Myometrial cell (primary cell): ENCODE results near the gene APEX2. TPM values are rescaled to one million over a fixed set of nuclear protein-coding genes. Genes with fewer than 3 reads are reported as not detected.

Experiments
- total RNA-seq: library from RNA; depleted of rRNA; stranded (reverse); fragments of >200 nt; gene quantifications from 2 replicates; pipeline ENCODE4 v1.2.3, GENCODE V29; 2015

Gene APEX2, protein sequence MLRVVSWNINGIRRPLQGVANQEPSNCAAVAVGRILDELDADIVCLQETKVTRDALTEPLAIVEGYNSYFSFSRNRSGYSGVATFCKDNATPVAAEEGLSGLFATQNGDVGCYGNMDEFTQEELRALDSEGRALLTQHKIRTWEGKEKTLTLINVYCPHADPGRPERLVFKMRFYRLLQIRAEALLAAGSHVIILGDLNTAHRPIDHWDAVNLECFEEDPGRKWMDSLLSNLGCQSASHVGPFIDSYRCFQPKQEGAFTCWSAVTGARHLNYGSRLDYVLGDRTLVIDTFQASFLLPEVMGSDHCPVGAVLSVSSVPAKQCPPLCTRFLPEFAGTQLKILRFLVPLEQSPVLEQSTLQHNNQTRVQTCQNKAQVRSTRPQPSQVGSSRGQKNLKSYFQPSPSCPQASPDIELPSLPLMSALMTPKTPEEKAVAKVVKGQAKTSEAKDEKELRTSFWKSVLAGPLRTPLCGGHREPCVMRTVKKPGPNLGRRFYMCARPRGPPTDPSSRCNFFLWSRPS
- total RNA-seq = 12.1 and 21.3 TPM in 2 replicates

DNA sequence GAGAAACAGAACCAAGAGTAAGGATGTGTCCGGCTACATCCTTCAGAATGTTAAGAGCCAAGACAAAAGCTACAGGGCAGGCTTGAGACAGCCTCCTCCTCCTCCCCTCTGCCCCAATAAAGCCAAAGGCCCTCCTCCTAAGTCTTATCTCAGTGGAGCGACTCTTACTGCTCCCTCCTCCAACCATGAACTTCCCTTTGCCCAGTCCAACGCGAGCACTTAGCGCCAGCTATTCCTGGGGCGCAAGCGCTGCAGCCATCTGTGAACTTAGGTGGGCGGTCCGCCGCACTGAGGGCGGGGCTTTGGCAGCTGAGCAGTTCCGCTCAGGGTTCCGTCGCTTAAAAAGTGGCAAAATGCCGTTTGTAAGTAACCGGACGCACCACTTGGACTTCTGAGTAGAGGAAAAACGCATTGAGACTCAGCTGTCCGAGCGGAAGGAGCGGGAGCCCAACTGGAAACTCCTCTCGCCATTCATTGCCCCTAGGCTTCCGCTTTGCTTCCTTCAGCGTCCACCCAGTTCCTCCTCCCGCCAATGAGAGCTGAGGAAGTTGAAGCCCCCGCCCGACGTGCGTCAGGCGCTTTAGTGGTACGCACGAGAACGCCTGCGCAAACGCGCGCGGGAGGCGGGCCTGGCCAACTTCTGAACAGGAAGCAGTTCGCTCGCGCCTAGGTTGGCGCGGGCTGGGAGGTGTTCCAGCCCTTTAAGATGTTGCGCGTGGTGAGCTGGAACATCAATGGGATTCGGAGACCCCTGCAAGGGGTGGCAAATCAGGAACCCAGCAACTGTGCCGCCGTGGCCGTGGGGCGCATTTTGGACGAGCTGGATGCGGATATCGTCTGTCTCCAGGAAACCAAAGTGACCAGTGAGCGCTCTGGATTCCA is at the start of gene APEX2:
APEX2 (plus strand) TSS at position 647 of the 882 bp plus-strand sequence; CDS start at position 707, 60 bp downstream.

DNA sequence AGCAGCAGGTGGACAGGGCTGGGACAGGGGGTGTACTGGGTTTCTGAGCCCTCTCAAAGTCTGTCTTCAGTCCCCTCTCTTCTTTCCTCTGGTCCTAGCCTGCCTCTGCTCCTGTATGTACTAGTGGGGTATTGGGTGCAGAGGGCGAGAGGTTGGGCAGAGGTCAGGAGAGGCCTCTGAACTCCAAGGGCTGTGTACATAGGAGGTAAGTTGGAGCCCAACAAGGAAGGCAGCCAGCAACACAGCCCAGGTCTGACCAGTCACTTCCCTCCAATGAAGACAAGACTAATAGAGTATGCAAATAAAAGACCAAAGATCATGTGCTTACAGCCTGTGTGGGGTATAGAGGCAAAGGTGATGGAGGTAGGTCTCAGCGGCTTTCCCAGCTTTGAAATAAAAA is 6.1 kb upstream of the APEX2 start, which contains the start of gene PFKFB1:
PFKFB1 (minus strand) TSS at position 90 of the 400 bp plus-strand sequence. CDS start 181 bp downstream, outside the sequence.

DNA sequence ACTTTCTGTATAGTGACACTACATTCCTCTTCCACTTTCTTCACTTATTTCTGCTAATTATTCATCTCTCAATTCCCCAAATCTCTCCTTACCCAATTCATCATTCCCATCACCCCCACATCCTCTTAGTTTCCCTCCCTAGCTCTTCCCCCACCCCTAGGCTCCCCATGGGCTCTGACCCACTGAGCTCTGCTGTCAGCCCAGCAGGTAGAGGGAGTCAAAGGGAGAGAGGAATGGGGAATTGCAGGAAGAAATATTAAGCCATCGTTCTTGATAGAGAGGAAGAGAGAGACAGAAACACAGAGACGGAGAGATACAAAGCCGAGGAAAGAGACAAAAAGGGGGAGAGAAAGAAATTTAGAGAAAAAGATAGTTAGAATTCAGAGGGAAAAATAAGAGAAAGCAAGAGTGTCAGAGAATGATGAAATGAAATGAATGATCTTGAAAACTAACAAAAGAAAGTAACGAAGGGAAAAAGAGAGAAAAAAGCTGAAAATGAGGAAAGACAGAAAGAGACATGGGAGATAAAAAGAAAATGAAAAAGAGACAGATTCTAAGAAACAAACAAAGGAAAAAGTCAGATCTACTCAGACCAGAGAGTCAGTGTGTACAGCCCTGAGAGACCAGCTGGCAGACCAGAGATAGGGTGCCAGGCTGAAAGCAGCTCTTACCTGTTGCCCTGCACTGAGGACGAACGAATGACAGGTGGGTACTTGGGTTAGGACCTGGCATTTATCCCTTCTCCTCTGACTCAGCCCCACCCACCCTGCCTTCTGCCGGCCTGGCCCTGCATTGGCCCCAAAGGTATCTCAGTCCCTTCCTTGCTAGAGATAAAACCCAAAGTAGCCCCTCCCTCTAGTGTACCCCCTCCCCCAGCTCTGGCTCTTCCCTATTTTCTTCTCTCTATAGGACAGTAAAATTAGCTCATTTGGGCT is 30.4 kb downstream of the APEX2 start, which contains the start of gene ALAS2:
ALAS2 (minus strand) TSS at position 707 of the 935 bp plus-strand sequence. CDS start 4,977 bp downstream, outside the sequence.

Other genes starting within 250 kb of the APEX2 start
- not detected in 2 replicates for gene ITIH6, start 202.1 kb upstream of the APEX2 start, total RNA-seq
- gene MAGED2, start 192.6 kb upstream of the APEX2 start, total RNA-seq = 259 and 268 TPM in 2 replicates
- 5.8 and 20.7 TPM in 2 replicates for gene TRO, start 79.5 kb upstream of the APEX2 start, total RNA-seq
- gene PFKFB1, start 6.2 kb upstream of the APEX2 start, total RNA-seq = 0.18 TPM in 1 of 2 replicates, not detected in the other
- gene ALAS2, start 30.6 kb downstream of the APEX2 start, total RNA-seq = not detected in 2 replicates
- not detected in 2 replicates for gene PAGE2B, start 74.7 kb downstream of the APEX2 start, total RNA-seq
- gene PAGE2, start 88.7 kb downstream of the APEX2 start, total RNA-seq = not detected in 2 replicates
- not detected in 2 replicates for gene PAGE5, start 220.0 kb downstream of the APEX2 start, total RNA-seq